HG03558 (cell line): ENCODE data around the gene NMRK2.
"Not testable (repeated sequence)": the region's sequence is repeated elsewhere in the genome, so short reads cannot be mapped to it uniquely, and the experiment has no call there.

Experiments
- ATAC-seq: cut with Tn5 transposase; IDR thresholded peaks from one replicate; pipeline ENCODE4 v1.9.1; 2021; ENCODE audit warnings: moderate number of reproducible peaks; ENCODE audit not compliant: unreplicated experiment; ENCODE audit errors: extremely low read depth

Gene NMRK2, protein sequence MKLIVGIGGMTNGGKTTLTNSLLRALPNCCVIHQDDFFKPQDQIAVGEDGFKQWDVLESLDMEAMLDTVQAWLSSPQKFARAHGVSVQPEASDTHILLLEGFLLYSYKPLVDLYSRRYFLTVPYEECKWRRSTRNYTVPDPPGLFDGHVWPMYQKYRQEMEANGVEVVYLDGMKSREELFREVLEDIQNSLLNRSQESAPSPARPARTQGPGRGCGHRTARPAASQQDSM

DNA sequence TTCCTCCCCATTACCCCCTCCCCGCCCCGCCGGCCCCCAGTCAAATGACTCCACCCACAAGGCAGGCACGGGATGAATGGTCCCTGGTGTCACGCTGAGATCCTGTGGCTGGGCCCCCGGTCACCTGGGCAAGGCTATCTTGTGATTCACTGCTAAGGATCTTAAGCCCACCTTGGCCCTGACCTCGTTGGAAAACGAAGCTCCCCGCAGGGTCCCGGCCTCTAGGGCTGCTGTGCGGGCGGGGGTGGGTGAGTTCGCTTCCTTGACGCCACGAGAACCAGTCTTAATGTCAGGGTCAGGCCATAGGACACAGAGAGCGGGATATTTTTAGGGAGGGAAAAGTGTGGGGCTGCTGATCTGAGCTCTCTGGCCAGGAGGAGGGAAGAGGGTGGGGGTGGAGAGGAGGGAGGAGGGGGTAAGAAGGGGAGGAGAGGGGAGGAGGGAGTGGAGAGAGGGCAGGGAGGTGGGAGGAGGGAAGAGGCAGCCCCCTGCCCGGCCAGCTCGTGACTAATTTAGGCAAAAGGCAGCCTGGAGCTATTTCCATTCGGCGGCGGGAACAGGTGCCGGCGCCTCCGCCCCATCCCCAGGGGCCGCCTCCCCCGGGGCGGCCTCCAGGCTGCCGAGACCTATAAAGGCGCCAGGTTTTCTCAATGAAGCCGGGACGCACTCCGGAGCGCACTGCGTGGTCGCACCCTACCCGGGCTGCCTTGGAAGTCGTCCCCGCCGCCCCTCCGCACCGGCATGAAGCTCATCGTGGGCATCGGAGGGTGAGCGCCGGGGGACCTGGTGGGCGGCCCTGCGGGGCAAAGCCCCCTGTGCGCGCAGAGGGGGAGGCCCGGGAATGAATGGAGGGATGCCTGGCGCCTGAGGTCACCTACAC, at the start of gene NMRK2:
TSS of gene NMRK2 (plus strand) at position 139 of the 880 bp plus-strand sequence. CDS start at position 742, 603 bp downstream.
- no peak for ATAC-seq

DNA sequence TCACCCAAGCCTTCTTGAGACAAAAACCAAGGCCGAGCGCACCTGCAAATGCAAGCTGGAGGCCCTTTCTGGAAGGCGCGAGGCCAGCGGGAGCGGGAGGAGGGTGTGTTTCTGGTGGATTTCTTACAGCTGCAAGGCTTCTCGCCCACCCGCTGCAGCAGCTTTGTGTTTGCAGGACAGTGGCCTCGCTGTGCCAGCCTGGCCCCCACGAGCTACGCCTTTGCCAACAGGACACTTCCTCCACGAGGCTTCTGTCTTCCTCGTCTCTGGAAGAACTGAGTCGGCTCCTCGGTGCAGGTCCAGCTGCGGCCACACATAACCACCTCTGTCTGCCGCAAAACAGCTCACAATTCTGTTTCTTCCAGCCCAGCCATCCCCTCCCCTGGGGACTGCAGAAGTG, 42.3 kb upstream of the NMRK2 start:
- no peak for ATAC-seq

DNA sequence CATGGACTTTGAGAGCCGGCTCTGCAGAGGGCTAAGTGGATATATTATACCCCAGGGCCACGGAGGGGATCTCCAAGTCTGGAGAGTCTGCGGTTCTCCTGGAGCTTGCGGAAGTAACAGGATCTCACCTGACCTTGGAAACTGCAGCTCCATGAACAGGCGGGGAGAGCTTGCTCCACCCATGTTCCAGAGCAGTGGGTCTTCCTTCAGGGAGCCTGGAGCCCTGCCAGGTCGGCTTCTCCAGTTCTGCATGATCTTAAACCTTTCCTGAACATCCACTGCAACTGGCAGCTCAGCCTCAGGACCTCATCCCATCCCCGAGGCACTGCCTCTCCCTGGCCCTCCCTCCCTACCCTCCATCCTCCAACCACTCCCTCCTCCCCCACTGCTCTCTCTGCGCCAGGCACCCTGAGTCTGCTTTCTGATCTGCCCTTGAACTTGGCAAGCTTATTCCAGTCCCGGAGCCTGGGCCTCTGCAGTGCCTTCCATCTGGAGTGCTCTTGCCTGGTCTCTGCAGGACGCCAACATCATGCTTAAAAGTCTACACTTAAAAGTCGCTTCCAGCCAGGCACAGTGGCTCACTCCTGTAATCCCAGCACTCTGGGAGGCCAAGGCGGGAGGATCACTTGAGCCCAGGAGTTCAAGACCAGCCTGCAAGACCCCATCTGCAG, 39.2 kb upstream of the NMRK2 start:
- ATAC-seq: no peak

DNA sequence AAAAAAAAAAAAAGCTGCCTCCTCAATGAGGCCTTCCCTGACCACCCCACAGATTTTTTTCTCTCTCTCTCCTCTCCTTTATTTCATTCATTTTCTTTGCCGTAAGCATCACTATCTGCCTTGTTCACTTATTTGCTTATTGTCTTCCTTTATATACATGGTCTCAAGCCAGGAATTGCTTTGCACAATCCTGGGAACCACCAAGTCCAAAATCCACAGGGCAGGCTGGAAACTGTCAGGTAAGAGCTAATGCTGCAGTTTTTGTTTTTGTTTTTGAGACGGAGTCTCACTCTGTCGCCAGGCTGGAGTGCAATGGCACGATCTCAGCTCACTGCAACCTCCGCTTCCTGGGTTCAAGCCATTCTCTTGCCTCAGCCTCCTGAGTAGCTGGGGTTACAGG, 37.9 kb upstream of the NMRK2 start:
- ATAC-seq: not testable (repeated sequence)

DNA sequence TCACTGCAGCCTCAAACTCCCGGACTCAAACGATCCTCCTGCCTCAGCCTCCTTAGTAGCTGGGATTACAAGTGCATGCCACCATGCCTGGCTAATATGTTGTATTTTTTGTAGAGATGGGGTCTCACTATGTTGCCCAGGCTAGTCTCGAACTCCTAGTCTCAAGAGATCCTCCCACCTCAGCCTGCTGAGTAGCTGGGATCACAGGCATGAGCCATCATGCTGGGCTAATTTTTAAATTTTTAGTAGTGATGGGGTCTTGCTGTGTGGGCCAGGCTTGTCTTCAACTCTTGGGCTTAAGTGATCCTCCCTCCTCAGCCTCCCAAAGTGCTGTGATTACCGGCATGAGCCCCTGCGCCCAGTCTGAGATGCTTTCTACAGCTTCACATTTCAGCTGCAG, 37.1 kb upstream of the NMRK2 start:
- no peak for ATAC-seq

DNA sequence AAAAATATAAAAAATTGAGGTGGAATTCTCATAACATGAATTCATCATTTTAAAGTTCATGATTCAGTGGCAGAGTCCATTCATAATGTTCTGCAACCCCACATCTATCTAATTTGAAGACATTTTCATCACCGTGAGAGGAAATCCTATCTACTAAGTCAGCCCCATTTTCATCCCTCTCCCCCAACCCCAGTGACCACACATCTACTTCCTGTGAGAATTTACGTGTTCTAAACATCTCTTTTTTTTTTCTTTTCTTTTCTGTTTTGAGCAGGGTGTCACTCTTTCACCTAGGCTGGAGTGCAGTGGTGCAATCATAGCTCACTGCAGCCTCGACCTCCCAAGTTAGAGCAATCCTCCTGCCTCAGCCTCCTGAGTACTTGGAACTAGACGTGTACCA, 34.9 kb upstream of the NMRK2 start:
- no peak for ATAC-seq

DNA sequence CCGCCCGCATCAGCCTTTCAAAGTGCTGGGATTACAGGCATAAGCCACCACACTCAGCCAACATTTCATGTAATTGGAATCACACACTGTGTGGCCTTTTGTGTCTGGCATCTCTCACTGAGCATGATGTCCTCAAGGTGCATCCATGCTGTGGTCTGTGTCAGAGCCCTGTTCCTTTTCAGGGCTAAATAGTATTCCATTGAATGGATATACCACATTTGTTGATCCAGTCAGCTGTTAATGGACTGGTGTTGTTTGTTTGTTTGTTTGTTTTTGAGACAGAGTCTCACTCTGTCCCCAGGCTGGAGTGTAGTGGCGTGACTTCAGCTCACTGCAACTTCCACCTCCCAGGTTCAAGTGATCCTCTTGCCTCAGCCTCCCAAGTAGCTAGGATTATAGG, 34.4 kb upstream of the NMRK2 start:
- no peak for ATAC-seq

DNA sequence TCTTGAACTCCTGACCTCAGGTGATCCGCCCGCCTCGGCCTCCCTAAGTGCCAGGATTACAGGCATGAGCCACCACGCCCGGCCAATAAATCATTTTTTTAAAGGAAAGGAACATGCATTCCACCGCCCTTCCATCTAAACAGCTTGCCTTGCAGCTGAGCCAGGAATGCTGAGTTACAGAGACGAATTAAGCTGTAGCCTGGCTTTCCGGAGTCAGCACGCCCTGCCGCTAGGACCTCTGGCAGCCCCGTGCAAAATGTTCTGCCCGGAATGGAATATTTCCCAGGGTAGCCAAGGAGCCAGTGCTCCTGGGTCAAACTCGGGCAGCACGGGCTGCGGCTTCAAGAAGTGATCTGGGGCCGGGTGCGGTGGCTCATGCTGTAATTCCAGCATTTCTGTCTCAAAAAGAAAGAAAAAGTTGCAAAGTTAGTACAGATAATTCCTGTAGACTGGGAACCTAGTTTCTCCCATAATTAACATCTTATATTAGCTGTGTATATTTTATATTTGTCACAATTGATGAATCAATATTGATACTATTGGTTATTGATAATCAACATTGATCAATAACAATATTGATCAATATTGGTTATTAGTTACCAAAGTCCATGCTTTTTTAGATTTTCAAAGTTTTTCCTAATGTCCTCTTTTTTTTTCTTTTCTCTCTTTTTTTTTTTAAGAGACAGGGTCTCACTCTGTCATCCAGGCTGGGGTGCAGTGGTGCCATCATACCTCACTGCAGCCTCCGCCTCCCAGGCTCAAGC, 33.2 kb upstream of the NMRK2 start:
- ATAC-seq: no peak

DNA sequence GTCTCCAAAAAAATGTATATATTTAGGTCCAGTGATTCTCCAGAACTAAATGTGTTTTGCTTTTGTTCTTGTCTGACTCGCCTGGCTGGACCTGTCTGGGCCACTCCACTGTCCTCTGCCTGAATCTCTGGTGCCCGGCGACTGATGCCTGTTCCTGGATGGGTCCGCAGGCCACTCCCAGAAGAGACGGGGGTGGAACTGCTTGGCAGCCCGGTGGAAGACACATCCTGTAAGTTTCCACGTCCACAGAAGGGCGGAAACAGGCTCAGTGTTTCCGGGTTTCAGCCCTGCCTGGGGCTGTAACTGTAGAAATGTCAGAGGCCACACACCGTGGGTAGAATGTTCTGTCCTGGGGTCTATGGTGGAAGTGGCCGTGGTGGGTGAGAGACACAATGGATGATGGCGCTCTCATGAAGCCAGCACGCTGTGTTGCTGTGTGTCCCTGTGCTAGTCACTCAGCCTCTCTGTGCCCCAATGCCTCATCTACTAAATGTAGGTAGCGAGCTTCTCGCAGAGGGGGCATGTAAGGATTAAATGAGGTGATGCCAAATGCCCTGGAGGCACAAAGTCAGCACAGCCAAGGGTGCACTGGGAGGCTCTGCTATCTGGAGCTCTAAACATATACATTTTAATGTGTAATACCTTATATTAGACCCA, 30.4 kb upstream of the NMRK2 start:
- no peak for ATAC-seq

DNA sequence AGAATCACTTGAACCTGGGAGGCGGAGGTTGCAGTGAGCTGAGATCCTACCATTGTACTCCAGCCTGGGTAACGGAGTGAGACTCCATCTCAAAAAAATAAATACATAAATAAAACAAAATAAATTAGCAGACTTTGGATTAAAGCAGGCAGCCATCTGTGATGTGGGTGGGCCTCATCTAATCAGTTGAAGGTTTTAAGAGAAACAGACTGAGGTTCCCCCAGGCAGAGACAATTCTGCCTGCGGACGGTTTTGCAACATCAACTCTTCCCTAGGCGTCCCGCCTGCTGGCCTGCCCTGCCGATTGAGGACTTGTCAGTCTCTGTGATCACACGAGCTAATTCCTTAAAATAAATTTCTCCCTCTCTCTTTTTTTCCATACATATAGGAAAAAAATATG, 28.6 kb upstream of the NMRK2 start:
- ATAC-seq: no peak

DNA sequence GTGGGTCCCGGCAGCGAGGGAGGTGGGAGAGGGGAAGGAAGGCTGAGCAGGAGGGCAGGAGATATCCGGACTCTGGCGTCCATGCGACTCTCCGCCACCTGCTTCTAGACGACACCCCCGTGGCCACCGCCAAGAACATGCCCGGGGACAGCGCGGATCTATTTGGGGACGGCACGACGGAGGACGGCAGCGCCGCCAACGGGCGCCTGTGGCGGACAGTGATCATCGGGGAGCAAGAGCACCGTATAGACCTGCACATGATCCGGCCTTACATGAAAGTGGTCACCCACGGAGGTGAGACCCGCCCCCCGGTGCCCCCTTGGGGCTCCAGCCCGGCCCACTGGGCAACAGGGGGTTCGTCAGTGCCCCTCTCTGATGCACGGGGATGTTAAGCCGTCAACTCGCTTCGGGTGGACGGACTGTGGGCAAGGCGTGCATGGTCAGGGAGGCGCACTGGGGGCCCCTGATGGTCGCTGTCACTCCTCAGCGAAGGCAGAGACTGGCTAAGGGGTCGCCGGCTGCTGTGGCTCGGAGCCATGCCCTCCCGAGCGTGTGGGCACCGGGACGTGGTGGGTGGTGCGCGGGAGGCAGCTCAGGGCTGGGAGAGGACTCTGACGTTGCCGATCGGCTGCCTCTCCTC, 25.1 kb upstream of the NMRK2 start:
- no peak for ATAC-seq

DNA sequence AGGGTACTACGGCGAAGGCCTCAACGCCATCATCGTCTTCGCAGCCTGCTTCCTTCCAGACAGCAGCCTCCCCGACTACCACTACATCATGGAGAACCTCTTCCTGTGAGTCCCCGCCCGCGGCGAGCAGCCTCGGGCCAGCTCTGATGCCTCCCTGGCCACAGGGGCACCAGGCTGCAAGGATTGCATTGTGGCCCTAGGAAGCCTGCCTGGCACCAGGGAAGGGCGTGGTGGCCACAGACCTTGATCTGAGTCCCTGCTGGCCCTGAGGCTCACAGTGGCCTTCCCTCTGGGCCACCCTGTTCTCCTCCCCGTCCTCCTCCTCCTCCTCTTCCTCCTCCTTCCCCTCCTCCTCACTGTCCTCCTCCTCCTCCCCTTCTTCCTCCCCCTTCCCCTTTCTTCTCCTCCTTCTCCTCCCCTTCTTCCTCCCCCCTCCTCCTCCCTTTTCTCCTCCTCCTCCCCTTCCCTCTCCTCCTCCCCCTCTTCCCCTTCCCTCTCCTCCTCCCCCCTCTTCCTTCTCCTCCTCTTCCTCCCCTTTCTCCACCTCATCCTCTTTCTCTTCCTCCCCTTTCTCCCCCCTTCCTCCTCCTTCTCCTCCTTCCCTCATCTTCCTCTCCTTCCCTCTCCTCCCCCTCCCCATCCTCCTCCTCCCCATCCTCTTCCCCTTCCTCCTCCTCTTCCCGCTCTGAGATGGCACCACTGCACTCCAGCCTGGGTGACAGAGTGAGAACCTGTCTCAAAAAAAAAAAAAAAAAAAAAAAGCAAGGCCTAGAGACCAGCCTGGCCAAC, 24.4 kb upstream of the NMRK2 start:
- ATAC-seq: no peak

DNA sequence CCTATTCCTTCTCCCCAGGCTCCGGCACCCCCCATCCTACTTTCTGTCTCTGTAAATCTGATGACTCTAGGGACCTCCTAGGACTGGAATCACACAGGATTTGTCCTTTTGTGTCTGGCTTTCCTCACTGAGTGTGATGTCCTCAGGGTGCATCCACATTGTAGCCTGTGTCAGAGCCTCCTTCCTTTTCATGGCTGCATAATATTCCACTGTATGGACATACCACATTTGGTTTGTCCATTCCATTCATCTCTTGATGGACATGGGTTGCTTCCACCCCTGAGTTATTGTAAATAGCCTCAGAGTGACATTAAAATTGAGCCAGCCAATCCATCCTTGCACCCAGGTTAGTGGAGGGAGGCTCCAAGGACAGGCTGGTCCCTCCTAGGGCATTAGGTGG, 22.8 kb upstream of the NMRK2 start:
- ATAC-seq: no peak

DNA sequence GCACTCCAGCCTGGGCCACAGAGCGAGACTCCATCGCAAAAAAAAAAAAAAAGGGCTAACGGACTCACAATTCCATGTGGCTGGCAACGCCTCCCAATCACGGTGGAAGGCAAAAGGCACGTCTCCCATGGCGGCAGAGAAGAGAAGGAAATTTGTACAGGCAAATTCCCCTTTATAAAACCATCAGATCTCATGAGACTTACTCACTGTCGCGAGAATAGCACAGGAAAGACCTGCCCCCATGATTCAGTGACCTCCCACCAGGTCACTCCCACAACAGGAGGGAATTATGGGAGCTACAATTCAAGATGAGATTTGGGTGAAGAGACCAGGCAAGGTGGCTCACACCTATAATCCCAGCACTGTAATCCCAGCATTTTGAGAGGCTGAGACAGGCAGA, 18.7 kb upstream of the NMRK2 start:
- ATAC-seq: no peak

DNA sequence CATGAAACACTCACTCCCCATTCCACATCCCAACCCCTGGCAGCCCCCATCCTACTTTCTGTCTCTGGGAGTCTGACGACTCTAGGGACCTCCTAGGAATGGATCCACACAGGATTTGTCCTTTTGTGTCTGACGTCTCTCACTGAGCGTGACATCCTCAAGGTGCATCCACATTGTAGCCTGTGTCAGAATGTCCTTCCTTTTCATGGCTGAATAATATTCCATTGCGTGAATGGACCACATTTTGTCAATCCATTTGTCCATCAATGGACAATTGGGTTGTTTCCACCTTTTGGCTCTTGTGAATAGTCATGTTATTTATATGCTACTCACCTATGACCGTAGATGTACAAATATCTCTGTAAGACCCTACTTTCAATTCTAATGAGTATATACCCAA, 16.8 kb upstream of the NMRK2 start:
- no peak for ATAC-seq

DNA sequence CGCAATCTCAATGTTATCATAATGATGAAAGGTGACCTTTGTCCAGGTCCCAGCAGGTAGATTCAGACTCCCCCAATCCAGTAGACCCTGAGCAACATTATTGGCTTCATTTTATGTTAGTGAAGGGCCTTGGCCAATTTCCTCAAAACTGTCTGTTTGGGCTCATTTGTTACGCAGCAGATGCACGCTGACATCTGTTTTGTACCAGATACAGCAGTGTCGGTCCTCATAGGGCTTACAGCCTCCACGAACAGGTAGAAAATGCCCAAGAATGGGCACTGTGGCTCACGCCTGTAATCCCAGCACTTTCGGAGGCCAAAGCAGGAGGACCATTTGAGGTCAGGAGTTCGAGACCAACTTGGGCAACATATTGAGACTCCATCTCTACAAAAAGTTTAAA, 13.1 kb upstream of the NMRK2 start:
- no peak for ATAC-seq

DNA sequence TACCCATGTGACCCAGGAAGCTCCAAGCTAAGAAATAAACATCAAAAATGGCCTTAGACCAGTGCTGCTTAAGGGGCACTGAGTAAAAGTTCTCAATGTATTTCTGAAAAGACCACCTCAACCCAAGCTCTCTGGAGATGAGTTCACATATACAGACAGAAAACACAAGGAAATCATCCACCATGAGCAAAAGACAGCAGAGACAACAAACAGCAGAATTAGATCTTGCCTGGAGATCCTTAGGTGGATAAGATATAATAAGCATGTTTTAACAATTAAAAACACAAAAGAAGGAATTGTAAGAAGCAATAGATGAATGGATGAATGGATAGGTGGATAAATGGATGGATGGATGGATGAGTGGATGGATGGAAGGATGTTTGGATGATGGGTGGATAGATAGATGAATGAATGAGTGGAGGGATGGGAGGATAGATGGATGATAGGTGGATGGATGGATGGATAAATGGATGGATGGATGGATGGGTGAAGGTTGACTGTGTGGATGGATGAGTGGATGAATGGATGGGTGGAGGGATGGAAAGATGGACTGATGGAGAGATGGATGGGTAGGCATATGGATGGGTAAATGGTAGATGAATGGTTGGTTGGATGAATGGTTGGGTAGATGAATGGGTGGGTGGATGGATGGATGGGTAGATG, 9.6 kb upstream of the NMRK2 start:
- no peak for ATAC-seq

DNA sequence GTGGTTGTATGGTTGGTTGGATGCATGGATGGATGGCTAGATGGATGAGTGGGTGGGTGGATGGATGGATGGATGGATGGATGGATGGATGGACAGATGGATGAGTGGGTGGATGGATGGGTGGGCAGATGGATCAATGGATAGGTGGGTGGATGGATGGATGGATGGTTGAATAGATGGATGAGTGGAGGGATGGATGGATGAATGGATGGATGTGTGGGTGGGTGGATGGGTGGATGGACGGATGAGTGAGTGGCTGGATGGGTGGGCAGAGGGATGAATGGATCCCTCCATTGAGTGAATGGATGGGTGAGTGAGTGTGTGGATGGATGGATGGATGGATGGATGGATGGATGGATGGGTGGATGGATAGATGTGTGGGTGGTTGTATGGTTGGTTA, 9.0 kb upstream of the NMRK2 start:
- no peak for ATAC-seq
